Stimulated activated CD8-positive, alpha-beta memory T cell treated with anti-CD3 and anti-CD28 coated beads, Interleukin-4, amount 100 ng/mL, for 1 hour (primary cell): ENCODE measurements around the gene TXNDC16.
"Not testable (repeated sequence)": the region's sequence is repeated elsewhere in the genome, so short reads cannot be mapped to it uniquely, and the experiment has no call there.

Experiments used
- DNase-seq, 2 donors: peaks; one replicate each; pipeline ENCODE4 v3.0.0-alpha.2; 2020; ENCODE audit warnings: low read depth in 2 of 2, low spot score in 1 of 2

Gene TXNDC16

DNA sequence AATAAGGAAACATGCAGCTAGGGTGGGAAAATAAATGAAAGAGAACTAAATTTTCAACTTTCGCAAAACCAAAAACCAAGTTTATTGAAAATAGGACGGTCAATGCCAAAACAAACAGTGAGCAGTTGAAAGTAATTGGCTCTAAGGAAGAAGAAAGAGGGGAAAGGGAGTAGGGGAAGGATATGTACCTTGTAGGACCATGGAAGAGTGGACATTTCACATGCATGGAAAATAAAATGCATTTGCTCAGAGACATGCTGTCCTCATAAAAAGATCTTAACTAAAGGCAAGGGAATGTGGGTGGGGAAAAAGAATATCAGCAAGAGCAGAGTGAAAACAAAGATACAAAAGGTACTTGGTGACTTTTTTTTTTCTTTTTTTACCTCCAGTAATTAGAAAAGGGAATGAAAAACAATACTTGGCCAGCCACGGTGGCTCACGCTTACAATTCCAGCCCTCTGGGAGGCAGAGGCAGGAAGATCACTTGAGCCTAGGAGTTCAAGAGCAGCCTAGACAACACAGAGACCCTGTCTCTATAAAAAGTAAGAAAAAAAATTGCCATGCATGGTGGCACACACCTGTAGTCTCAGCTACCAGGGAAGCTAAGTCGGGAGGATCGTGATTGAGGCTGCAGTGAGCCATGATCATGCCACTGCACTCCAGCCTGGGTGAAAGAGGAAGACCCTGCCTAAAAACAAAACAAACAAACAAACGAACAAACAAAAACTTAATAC lies 6.6 kb downstream of the TXNDC16 start:
- DNase-seq: no peak

DNA sequence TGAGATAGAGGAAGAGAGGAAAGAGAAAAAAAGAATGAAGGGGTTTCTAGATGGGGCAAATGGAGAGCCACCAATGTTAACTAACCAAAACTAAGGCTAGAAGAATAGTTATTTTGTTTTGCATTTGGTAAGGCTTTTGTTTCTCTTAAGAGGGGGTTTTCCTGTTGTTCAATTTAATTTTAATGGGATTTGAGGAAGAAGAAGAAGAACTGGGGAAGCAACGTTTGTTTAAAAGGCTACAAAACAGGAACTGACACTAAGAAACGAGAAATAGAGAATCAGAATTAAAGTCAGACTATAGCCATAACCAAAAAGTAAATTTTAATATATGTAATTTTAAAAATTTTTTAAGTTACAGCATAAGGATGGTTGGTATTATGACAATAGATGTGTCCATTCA lies 13.7 kb downstream of the TXNDC16 start:
- no peak for DNase-seq

DNA sequence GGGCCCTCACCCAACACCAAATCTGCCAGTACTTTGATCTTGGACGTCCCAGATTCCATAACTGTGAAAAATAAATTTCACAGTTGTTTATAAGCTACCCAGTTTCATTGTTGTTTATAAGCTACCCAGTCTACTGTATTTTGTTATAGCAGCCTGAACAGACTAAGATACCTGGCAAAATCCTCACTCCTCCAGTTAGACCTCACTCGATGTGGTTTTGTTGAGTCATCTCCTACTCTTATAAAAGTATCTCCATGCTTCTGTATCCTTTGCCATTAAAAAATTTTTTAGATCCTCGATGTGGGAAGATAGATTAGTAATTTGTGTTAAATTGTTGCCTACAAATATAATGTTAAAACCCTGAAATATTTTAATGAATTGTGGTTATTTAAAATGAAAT lies 16.0 kb downstream of the TXNDC16 start:
- no peak for DNase-seq

DNA sequence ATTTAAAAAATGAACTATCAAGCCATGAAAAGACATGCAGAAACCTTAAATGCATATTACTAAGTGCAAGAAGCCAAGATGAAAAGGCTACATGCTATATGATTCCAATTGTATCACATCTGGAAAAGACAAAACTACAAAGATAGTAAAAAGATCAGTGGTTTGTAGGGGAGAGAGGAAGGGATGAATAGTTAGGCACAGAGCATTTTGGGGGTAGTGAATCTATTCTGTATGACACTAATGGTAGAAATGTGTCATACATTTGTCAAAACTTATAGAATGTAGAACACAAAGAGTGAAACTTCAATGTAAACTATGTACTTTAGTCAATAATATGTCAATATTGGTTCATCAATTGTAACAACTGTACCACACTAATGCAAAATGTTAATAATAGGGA lies 20.8 kb downstream of the TXNDC16 start:
- no peak for DNase-seq

DNA sequence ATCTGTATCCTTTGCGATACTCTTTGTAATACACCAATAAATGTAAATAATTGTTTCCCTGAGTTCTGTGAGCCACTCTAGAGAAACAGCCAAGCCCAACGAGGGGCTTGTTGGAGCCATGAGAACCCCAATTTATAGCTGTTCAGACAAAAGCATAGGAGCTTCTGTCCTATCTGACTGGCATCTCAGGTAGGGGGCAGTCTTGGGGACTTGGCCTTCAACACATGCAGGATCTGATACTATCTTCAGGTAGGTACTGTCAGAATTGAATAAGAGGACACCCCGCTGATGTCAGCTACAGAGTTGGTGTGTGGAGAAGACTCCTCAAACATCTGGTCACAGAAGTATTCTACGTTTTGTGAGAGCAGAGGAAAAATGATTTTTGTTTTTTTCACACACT lies 25.3 kb downstream of the TXNDC16 start:
- no peak for DNase-seq

DNA sequence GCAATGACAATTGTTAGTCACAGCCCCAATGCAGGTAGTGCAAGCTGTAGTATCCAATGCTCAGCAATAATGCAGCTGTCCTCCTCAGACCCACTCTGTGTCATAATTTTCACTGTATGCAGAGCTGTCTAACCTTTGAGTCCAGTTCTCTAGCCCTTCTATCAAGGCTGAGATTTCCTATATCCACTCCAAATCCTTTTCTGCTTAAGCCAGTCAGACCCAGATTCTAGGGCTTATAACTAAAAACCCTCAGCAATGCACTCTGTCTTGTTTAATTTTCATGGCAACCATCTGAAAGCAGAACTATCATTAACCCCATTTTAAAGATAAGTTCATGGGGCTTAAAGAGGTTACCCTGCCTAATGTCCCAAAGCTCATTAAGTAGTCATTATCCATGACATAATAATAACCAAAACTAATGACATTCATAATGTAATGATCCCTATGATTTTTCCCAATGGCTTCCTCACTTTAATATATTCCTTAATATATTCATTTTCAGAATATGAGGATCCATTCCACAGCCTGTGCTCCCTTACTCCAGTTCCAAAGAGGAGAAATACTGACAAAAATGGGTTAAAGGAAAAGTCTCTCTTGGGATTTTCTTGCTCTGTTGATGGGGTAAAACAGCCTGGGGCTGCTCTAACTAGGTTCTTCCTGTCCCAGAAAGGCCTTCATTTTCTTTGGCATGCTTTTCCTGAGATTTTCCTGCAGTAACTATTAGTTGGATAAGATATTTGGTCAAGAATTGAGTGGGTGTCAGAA lies 29.5 kb downstream of the TXNDC16 start:
- no peak for DNase-seq

DNA sequence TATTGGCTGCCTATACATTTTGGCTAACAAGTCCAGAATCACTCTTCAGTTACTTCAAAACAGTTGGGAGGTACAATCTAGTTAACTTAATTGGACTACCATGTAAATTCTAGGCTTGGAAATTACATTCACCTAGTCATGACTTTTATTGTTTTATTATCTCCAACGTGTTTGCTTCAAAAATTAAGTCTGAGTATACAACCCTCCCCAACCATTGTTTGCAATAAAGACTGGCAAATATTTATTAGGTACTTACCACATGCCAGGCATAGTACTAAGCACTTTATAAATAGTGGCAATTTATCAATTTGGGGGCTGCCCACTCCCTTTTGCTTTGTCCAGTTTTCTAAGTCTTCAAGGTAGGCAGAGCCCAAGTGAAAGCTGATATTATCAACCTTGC lies 30.3 kb downstream of the TXNDC16 start:
- DNase-seq: no peak

DNA sequence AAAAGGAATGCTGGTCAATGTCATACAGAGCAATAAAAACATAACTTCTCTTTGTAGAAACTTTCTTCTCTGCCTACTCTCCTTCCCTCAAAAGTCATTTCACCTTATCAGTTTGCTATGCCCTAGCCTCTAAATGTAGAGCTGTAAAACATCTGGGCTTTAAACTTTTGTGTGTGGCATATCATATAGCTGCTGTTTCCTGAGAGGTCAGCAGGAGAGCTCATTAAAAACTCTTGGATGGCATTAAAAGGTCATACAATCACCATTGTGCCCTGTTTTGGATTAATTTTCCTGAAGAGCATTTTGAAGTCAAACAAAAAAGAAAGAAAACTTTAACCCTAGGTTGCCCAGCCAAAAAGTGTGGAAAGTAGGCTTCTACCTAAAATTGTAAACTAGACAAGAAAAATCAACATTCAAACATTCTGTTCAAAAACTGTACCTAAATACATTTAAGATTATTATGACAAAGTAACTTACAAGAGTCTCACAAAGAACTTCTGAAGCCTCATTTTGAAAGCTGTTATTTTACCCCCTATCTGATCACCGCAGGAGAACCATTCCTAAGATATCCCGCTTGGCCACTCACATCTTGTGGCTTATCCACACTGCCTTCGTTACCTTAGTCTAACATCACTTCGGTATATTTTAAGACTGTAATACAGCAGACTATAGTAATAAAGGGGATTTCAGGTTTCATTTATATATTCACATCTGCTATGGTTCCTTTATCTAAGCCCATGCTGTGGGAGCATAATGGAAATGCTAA lies 38.1 kb downstream of the TXNDC16 start:
- DNase-seq: no peak

DNA sequence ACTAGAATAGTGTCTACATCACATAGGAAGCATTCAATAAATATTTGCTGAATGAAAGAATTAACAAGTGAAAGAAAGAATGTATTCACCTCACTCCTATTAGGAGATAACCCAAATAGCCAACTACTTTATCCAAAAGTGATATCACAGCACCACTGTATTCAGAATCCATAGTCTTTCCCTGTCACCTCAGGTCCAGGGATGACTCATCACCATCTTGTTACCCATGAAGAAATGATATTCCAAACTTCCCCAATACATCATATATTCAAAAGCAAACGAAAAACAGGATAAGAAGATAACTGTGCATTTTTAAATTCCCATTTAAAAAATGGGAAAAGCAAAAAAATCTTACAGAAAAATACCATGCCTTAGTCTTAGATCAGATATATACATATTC lies 39.1 kb downstream of the TXNDC16 start:
- DNase-seq: no peak

DNA sequence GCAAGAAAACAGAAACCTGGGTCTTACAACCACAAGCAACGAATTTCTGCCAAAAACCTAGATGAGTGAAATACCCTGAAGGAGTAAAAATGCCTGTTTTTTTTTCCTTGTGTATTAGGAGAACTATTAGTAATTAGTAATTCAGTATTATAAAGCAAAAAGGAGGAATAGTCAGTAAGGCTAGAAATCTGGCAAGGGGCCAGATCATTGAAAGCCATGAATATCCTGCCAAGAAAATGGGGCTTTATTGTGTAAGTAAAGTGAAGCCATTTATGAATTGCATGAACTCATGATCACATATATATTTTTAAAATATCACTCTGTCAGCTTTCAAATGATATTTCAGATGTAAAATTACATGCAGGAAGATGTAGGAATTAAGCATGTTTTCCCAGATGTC lies 57.9 kb downstream of the TXNDC16 start:
- no peak for DNase-seq

DNA sequence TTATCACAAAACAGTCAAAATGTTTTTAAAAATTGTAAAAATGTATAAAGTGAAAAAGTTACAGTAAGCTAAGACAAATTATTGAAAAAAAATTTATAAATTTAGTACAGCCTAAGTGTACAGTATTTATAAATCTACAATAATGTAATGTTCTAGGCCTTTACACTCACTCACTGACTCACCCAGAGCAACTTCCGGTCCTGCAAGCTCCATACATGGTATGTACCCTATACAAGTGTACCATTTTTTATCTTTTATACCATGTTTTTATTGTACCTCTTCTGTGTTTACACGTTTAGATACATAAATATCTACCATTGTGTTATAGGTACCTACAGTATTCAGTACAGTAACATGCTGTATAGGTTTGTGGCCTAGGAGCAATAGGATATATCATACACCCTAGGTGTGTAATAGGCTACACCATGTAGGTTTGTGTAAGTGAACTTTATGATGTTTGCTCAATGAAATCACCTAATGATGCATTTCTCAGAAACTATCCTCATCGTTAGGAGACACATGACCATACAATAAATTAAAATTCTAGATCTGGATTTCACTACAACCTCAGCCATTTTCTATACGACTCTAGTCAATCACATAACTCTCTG lies 66.8 kb downstream of the TXNDC16 start:
- DNase-seq: no peak

DNA sequence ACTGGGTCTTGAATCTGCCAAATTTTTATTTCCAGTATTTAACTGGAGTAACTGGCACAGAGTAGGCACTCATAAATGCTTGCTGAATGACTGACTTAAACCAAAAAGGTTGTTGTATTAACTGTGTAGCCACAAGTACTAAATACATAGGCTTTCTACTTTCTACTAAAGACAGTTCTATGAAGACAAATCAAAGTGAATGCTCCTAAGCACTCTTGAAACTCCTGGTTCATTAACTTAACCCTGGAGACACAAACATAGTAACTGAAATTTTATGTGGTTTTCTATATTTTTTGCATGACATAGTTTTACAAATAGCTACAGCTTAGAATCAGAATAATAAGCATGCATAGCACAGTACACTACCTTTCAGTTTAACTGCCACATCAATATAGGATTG lies 70.4 kb downstream of the TXNDC16 start:
- no peak for DNase-seq

DNA sequence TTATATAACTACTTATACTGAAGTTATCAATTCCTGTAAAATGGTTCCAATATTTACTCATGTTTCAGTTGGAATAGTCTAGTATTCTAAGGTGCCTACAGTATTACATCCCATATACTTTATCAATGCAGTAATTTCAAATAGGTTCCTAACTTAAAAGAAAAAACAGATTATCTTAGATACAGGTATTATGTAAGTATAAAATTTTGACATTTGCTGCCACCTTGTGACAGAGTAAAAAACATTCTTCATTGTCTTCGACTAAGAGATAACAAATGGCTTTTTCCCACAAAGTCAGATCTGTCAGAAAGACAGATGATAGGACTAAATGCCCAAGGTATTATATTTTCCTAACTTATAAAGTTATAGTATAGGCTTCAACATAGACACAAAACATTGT lies 78.7 kb downstream of the TXNDC16 start:
- DNase-seq: no peak

DNA sequence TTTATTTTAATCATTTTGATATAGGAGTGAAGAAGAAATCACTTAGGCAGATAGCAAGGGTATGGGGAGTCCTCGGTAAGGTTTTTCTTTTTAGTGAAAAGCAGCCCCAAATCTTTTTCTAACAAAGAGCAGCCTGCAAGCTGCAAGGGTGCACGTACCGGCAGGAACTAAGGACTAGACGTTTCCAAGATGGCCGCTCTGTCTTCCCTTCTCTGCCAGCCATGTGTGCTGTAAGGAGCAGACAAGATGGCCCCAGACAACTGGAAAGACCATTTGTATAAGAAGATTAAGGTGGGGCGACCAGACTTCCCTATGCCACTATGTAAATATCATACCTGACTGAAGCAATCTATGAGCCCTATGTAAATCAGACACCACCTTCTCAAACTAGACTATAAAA lies 79.6 kb downstream of the TXNDC16 start:
- DNase-seq: no peak

DNA sequence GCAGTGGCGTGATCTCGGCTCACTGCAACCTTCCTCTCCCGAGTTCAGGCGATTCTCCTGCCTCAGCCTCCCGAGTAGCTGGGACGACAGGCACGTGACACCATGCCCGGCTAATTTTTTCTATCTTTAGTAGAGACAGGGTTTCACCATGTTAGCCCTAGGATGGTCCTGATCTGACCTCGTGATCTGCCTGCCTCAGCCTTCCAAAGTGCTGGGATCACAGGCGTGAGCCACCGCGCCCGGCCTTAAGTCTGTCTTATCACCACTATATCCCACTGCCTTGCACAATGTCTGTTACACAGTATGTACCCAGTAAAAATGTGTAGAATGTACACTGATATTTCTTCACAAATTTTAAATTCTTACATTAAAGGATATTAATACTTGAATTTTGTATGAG lies 80.1 kb downstream of the TXNDC16 start:
- not testable (repeated sequence) for DNase-seq

DNA sequence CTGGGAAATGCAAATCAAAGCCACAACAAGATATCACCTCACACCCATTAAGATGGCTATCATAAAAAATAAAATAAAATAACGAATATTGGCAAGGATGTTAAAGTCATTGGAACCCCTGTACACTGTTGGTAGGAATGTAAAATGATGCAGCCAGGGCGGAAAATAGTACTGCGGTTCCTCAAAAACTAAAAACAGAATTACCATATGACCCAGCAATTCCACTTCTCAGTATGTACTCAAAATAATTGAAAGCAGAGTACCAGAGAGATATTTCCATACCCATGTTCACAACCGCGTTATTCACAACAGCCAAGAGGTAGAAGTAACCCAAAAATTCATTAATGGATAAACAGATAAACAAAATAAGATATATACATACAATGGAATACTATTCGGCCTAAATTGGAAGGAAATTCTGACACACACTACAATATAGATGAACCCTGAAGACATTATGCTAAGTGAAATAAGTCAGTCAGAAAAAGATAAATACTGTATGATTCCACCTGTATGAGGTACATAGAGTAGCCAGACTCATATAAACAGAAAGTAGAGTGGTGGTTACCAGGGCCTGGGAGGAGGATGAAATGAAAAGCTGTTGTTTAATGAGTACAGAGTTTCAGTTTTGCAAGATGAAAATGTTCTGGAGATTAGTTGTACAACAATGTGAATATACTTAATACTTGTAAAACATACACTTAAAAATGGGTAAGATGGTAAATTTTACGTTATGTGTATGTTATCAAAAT lies 84.6 kb downstream of the TXNDC16 start:
- DNase-seq: no peak

DNA sequence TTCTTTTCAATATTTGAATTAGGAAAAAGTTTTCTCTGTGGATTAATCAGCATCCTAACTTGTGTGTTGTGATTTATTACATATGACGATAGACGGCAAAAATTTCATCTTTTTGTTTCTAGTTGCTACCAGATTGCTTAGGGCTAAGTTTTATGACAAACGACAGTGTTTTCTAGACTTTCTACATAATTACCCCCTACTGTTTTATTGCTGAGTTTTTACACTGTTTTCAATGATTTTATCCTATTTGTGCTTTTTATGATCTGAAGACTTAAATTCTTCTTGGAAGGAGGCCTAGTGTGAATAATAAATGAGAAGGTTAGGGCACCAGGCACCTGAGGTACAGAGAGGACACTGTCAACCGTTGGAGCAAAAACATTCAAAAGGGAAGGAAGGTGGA lies 88.1 kb downstream of the TXNDC16 start:
- DNase-seq: no peak

DNA sequence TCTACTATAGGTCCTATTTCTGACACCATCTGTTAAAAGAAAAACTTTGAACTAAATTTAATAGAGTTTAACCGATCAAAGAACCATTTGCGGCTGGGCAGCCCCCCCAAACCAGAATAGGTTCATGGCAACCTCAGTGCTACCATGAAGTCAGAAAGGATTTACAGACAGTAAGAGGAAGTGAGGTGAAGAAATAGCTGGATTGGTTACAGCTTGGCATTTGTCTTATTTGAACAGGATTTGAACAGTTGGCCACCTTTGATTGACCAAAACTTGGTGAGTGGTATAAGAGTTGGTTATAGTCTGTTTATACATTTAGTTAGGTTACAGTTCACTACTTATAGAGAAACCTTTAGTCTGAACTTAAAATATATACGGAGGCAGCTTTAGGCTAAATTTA lies 88.9 kb downstream of the TXNDC16 start:
- no peak for DNase-seq

DNA sequence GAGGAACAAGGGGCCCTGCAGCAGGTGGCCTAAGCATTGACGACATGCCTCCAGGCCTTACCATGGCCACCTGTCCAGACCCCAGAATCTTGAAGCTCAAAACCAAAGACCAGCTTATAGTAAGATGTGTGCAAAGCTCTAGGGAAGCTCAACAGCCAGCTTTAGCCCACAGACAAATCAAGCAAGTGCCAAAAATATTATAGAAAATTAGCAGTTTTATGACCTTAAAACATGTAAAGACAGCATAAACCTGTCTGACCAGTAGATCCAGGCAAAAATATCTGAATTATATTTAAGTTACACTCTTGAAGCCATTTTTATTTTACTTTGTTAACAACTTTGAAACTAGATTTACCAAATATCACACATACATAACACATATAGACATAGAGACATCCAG lies 90.6 kb downstream of the TXNDC16 start:
- no peak for DNase-seq

DNA sequence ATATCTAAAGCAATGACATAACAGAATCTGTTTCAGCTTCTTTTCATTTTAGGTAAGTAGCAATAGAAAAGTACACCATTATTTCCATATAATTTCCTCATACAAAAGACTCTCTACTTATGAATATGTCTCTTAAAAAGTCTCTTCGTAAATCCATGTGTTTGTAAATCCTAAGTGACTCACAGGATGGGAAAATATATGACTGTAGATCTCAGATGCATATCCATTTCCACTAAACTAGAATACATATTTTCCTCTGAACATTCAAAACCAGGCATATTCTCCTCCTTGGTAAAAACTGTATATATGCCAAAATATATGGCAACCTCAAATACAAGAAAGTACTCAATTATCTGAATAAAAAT lies 93.6 kb downstream of the TXNDC16 start:
- no peak for DNase-seq

DNA sequence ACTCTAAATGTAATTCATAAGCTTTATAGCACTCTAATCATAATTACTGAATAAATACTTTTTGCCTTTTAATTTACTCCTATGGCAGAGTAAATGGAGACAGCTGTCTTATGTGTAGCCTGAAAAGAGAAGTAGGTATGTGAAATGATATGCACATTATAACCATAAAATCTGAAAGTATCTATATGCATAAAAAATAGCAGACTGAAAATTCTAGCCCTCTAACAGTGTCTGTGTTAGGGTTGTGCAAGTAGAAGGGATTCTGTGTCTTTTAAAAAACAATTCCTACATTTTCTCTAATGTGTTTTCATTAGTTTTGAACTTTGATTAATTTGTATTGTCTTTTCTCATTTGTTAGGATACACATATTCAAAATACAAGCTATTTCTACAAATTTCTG lies 94.9 kb downstream of the TXNDC16 start:
- no peak for DNase-seq
